ENCODE measurements around the gene CHPT1. TPM values are rescaled to one million over a fixed set of nuclear protein-coding genes. Genes with fewer than 3 reads are reported as not detected.

The CHPT1 gene
- total and polyA plus RNA-seq, 9 of the 15 experiments (the other 6 are each of a cell fraction or from before 2014, with no cell fraction given): 15.3 to 210 (median 91.9) TPM

DNA sequence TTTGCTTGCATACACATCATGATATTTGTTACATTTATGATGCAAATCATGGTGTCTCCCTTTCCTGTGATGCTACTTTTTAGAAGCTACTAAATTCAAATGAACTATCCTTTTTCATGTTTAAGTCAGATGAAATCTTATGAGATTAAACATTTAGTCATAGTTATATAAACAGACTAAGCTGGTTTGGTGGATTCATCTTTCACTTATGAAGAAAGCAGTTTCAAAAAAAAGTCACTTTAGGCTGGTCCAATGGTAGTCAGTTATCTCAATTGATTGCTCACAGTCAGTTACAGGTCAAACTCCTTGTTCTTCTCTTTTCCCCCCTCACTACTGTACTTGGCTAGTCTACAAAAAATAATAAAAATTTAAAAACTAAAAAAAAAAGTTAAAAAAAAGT, 22.1 kb downstream of the CHPT1 start:
- FAIRE-seq (no peak), ATAC-seq (no peak), DNase-seq (ENCODE audit: extremely low read depth in 1 of 4, low spot score in 3 of 4) (no peak)
- no peaks in the 10 kb centered on the region for H3K9me1 ChIP-seq (ENCODE audit: control insufficient read depth, insufficient read depth, low read length)
- POLR2A ChIA-PET: interaction anchor here (0.7 to 0.9 kb wide), 3 partner anchors 16 to 700 kb away, joined by 3 to 5 read pairs (median 3); no protein-coding TSS in a partner anchor
- H4K20me1 ChIP-seq (replicated peaks; ENCODE audit: control insufficient read depth, insufficient read depth, low read length): no peaks in the 10 kb centered on the region
- CTCF ChIA-PET (ENCODE audit: low intra/inter-chr PET ratio): no interaction called here
- no peak for TF ChIP-seq ZNF121 (CRISPR knock-in tag; conservative IDR thresholded peaks at IDR 0.05)
- TF ChIP-seq SLC30A9 (CRISPR knock-in tag; IDR thresholded peaks at IDR 0.05): no peak
- TF ChIP-seq ZSCAN29 (IDR thresholded peaks at IDR 0.05): no peak
- TF ChIP-seq NFRKB (IDR thresholded peaks at IDR 0.05; ENCODE audit: low read depth): no peak
- TF ChIP-seq ZNF133 (CRISPR knock-in tag; IDR thresholded peaks at IDR 0.05): no peak
- no peak for TF ChIP-seq TSC22D4 (tag; IDR thresholded peaks at IDR 0.05)
- no peak for TF ChIP-seq BRD9 (IDR thresholded peaks at IDR 0.05; ENCODE audit: low read depth, partially characterized antibody)
- TF ChIP-seq SIN3B (IDR thresholded peaks at IDR 0.05; ENCODE audit: low read depth): no peak
- TF ChIP-seq ZBTB33 (CRISPR knock-in tag; IDR thresholded peaks at IDR 0.05): no peak
- H3K4me2 ChIP-seq (ENCODE audit: insufficient read depth, low read length): no peak overlapping the region
- no peaks in the 10 kb centered on the region for H3K27me3 ChIP-seq (ENCODE audit: control insufficient read depth in 2 of 2, insufficient read depth in 2 of 2, low read length in 2 of 2)
- H3K36me3 ChIP-seq (ENCODE audit: control insufficient read depth, insufficient read depth, low read length): peaks cover 85% of the 10 kb centered on the region
- intact Hi-C loops (cut with micrococcal nuclease) (no loop called here), in situ Hi-C loops (cut with MboI) (no loop called here)
- H3K9me3 ChIP-seq (replicated peaks; ENCODE audit: control insufficient read depth, insufficient read depth, low read depth, low read length): no peaks in the 10 kb centered on the region
- H3K79me2 ChIP-seq (ENCODE audit: control insufficient read depth, insufficient read depth, low read length): peaks cover 22% of the 10 kb centered on the region
- no peak overlapping the region for H3K4me3 ChIP-seq
- no peak overlapping the region for H2AFZ ChIP-seq (ENCODE audit: low read depth, low read length)
- H3K27ac ChIP-seq (ENCODE audit: extremely low read depth, low read depth, low read length): no peak overlapping the region
- H3K9ac ChIP-seq (ENCODE audit: insufficient read depth in 1 of 2, low read depth in 2 of 2, low read length in 2 of 2): no peak overlapping the region
- peaks cover 0 to 3% of the 10 kb centered on the region in 2 experiments; a peak in 1 of 5 replicates for H3K4me1 ChIP-seq (replicated peaks in 1 of 2; ENCODE audit: control insufficient read depth in 2 of 2, insufficient read depth in 2 of 2, low read length in 2 of 2)
- BruUV-seq (replicated peaks): no TSS peak

Data from K562 (cell line).